Activated CD8-positive, alpha-beta memory T cell treated with anti-CD3 and anti-CD28 coated beads, Interleukin-2, amount 10 ng/mL, durations not matched to agents 7 days and 5 days (primary cell): ENCODE measurements around the gene HOXA5. TPM values are rescaled to one million over a fixed set of nuclear protein-coding genes. Genes with fewer than 3 reads are reported as not detected.

Source experiments
- ATAC-seq: fragments of 150-1000 bp; cut with Tn5 transposase; one replicate; pipeline ENCODE4 v1.10.0; 2021; ENCODE audit warnings: moderate library complexity
- CTCF ChIA-PET: fragments of 350-600 bp; sonication (Branson Sonifier 250); formaldehyde crosslinking; loops from one replicate; lab custom pipeline; 2021; ENCODE audit warnings: antibody characterized with exemption; lab: Charles Lee
- DNase-seq: peaks from one replicate; pipeline ENCODE4 v3.0.0-alpha.2; 2020
- H3K27ac Mint-ChIP-seq: one replicate; pipeline ENCODE4 v1.8.0; 2021; ENCODE audit warnings: mild to moderate bottlenecking, mixed read lengths
- H3K27me3 Mint-ChIP-seq: one replicate; pipeline ENCODE4 v1.8.0; 2021; ENCODE audit warnings: mixed read lengths
- H3K36me3 Mint-ChIP-seq: one replicate; pipeline ENCODE4 v1.8.0; 2021; ENCODE audit warnings: mild to moderate bottlenecking, mixed read lengths
- H3K4me1 Mint-ChIP-seq: one replicate; pipeline ENCODE4 v1.8.0; 2021; ENCODE audit warnings: mixed read lengths
- H3K4me3 Mint-ChIP-seq: one replicate; pipeline ENCODE4 v1.8.0; 2021; ENCODE audit warnings: mild to moderate bottlenecking, moderate library complexity, mixed read lengths
- H3K9me3 Mint-ChIP-seq: one replicate; pipeline ENCODE4 v1.8.0; 2022; ENCODE audit warnings: low read depth, mixed read lengths
- total RNA-seq, 2 experiments: library from RNA; stranded (reverse); gene quantifications; one replicate each; pipeline ENCODE4 v1.2.3, GENCODE V29; 2021

Gene HOXA5
- total RNA-seq, 2 experiments from 2014 or later, result not detected

DNA sequence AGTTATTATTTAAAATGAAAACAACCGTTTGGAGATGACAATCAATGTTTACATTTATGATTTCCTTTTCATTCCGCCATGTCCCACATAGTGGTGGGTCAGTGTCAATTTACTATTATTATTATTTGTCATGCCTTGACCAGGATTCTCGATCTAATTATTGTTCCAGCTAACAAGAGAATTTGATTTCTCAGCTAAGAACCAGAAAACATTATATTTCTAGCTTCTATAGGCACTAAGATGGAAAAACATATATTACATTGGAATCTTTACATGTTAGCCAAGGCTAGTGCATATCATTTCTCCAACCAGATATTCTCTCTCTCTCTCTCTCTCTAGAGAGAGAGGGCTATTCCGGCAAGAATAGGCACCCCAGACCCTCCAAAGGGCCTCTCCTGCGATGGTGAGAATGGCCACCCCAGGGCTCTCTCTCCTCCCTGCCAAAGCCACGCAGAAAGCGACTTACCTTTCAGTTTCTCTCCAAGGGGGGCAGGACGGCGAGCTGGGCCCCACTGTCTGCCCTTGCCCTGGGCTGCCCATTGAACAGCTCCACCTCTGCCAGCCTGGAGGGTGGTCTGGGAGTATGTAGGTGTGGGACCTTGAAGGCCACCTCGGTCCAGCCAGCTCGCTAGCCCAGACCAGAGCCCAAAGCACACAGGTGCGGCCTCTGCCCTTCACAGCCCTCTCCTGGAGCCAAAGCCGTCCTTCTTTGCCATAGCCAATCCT lies 6.5 kb upstream of the HOXA5 start:
- no peak for DNase-seq
- Mint-ChIP-seq H3K27ac (no peak overlapping the region), H3K9me3 (no peaks in the 10 kb centered on the region), H3K36me3 (peaks cover 1% of the 10 kb centered on the region), H3K4me3 (no peak overlapping the region), H3K4me1 (peaks cover 24% of the 10 kb centered on the region), H3K27me3 (peaks cover 90% of the 10 kb centered on the region)
- CTCF ChIA-PET, result interaction anchor here (0.7 to 3.6 kb wide), 15 partner anchors 11 to 773 kb away, joined by 3 to 25 read pairs (median 4); partner anchors contain the start of gene HOXA4
- ATAC-seq, result no peak

GRCh38 chr7:27148756-27149641 lies 5.5 kb upstream of the HOXA5 start:
- Mint-ChIP-seq H3K27ac (no peak overlapping the region), H3K4me3 (no peak overlapping the region), H3K36me3 (peaks cover 1% of the 10 kb centered on the region), H3K4me1 (peaks cover 18% of the 10 kb centered on the region), H3K27me3 (peaks cover 80% of the 10 kb centered on the region), H3K9me3 (no peaks in the 10 kb centered on the region)
- CTCF ChIA-PET, result interaction anchor here (1.4 to 3.6 kb wide), 4 partner anchors 12 to 470 kb away, joined by 3 to 25 read pairs (median 12); partner anchors contain the start of gene HOXA4
- no peak for ATAC-seq
- DNase-seq, result no peak

DNA sequence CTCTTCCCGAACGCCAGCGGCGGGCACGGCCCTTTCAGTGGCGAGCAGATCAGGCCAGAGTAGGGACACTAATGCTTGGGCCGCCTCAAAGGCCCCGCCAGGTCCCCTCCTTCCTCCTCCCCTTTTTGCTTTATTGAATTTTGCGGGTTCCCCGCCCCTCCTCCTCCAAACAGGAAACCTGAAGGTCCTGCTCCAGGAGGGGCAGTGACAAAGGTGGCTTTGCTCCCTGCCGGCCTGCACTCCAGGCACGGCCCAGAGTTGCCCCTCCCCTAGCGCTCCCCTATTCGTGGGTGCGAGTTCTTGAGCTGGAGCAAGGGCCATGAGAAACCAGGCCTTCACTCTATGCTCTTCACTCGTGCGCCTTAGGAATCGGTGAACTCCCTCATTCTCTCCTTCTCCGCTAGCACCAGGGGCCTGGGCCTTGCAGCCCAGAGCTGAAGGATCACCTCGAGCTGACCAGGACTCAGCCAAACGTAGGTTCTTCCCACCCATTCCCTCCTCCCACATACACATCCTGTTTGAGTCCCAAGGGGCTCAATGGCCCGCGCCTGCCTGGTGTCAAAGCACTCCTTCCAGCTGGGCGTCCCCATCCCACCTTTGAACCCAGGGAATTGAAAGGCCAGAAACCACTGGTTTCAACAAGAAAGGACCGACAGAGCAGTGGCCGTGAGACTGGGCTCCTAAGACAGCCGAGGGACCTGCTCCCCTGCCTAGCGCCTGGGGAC lies 4.7 kb upstream of the HOXA5 start:
- ATAC-seq, result no peak
- CTCF ChIA-PET, result interaction anchor here (1.1 to 3.6 kb wide), 3 partner anchors 13 to 466 kb away, joined by 3 to 25 read pairs (median 18); partner anchors contain the start of gene HOXA4
- Mint-ChIP-seq H3K27ac (no peak overlapping the region), H3K4me1 (peaks cover 18% of the 10 kb centered on the region), H3K9me3 (no peaks in the 10 kb centered on the region), H3K27me3 (peaks cover 72% of the 10 kb centered on the region), H3K36me3 (peaks cover 1% of the 10 kb centered on the region), H3K4me3 (no peak overlapping the region)
- no peak for DNase-seq

DNA sequence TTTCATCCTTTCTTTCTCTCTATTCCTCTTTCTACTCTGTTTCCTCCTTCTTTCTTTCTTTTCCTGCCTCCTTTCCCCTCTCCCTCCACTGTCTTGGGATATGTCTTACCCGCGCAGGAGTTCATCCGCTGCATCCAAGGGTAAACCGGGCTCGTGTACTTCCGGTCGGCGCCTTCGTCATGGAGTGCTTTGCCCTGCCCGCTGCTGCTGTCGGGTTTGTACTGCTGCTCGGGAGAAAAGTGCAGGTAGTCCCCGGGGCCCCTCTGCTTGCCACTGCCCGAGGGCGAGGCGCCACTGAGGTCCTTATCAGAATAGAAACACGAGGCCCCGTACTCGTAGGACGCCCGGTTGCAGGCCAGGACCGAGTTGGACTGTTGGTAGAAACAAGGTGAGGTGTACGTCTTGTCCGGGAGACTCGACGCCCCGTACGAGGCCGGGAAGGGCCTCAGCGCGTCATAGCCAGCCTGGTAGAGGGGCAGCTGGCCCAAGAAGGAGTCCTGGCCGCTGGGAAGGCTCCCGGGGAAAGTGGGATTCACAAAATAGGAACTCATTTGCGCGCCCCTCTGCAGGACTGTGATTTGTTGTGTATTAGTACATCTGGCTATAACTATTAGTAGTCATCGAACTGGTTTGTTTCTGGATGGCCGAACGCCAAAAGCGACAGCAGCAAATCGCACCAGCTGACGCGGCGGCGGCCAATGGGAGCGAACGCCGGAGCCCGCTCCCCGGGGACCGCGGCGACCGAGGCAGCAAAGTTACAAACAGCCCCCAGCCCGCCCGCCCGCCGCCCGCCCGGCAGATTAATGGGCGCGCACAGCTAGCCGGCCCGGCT lies 3.9 kb upstream of the HOXA5 start, which contains the start of gene HOXA6:
TSS of gene HOXA6 (minus strand) at position 576 of the 832 bp plus-strand sequence. CDS start at position 551, 25 bp downstream.
- Mint-ChIP-seq H3K27me3 (peaks cover 66% of the 10 kb centered on the region), H3K4me3 (no peak within 1 kb of the TSS), H3K9me3 (no peaks in the 10 kb centered on the region), H3K36me3 (peaks cover 1% of the 10 kb centered on the region), H3K27ac (no peak within 1 kb of the TSS), H3K4me1 (peaks cover 18% of the 10 kb centered on the region)
- CTCF ChIA-PET, result interaction anchor here (1.1 kb wide), 1 partner anchor 465 kb away, joined by 3 read pairs; no protein-coding TSS in a partner anchor
- DNase-seq (no peak), ATAC-seq (no peak)

DNA sequence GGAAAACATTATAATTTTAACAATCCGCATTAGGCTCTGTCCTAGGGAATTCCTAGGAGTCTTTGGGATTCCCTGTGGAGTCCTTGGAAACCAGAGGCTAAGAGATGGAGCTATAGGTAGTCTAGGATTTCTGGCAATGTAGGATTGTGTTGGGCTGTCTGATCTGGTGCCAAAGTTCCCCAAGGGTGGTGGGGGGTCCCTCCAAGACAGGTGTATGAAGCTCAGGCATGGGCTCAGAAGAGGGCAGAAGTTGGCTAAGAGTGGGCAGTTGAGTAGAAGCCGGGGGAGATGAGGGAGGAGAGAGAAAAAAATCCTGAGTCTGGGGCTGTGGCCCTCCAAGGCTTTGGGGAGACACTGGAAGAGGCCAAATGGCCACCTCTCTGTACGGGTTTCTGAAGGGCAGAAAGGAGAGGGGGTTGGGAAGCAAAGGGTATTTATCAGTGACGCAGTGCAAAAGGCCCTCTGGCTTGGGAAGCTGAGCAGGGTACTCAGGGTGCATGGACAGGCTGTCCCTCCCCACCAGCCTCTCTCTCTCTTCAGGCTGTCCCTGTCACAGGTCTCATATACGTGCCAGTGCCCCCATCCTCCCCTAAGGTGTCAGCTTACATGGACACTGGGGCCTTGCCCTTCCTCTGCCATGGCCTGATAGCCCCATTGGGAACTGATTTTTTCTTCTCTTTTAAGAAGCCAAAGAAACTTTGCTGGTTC lies 3.2 kb upstream of the HOXA5 start:
- Mint-ChIP-seq H3K4me3 (no peak overlapping the region), H3K27ac (no peak overlapping the region), H3K36me3 (peaks cover 1% of the 10 kb centered on the region), H3K27me3 (peaks cover 59% of the 10 kb centered on the region), H3K4me1 (peaks cover 13% of the 10 kb centered on the region), H3K9me3 (no peaks in the 10 kb centered on the region)
- CTCF ChIA-PET, result no interaction called here
- DNase-seq (no peak), ATAC-seq (no peak)

- ATAC-seq, result no peak
- Mint-ChIP-seq H3K27ac (no peak overlapping the region), H3K9me3 (no peaks in the 10 kb centered on the region), H3K36me3 (no peaks in the 10 kb centered on the region), H3K4me3 (no peak overlapping the region), H3K27me3 (peaks cover 52% of the 10 kb centered on the region), H3K4me1 (peaks cover 6% of the 10 kb centered on the region)
- no peak for DNase-seq
- CTCF ChIA-PET, result no interaction called here
Measured at GRCh38 chr7:27145914-27146412, 2.5 kb upstream of the HOXA5 start.

DNA sequence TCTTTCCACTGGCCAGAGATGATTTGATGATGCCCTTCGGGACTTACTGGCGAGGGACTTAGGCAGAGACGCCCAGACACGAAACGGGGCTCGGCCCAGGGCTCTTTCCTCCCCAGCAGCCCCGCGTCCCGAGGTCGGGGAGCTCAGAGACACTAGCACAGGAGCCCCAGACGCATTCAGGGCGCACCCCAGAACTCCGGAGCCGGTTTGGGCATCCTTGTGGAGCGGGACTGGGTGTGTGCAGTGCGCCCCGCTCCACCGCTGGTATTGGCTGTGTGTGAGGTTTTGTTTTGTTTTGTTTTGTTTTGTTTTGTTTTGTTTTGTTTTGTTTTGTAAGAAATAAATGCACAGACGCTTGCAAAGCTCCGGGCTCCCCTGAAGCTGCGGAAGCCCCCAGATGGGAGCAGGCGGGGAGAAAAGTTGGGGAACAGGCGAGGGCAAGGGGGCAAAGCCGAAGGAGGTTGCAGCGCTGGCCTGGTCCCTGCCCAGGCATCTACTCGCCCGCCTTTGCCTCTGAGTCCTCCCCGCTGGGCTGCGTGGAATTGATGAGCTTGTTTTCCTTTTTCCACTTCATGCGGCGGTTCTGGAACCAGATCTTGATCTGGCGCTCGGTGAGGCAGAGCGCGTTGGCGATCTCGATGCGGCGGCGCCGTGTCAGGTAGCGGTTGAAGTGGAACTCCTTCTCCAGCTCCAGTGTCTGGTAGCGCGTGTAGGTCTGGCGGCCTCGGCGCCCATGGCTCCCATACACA lies 1.9 kb upstream of the HOXA5 start:
- Mint-ChIP-seq H3K27me3 (peaks cover 47% of the 10 kb centered on the region), H3K9me3 (no peaks in the 10 kb centered on the region), H3K4me1 (peaks cover 3% of the 10 kb centered on the region), H3K36me3 (no peaks in the 10 kb centered on the region), H3K4me3 (no peak overlapping the region), H3K27ac (no peak overlapping the region)
- DNase-seq (no peak), ATAC-seq (no peak)
- CTCF ChIA-PET, result interaction anchor here (1.0 kb wide), 1 partner anchor 16 kb away, joined by 3 read pairs; no protein-coding TSS in a partner anchor

GRCh38 chr7:27144781-27145164 lies 1.3 kb upstream of the HOXA5 start:
- Mint-ChIP-seq H3K4me1 (peaks cover 3% of the 10 kb centered on the region), H3K27ac (no peak overlapping the region), H3K27me3 (peaks cover 43% of the 10 kb centered on the region), H3K36me3 (no peaks in the 10 kb centered on the region), H3K4me3 (no peak overlapping the region), H3K9me3 (no peaks in the 10 kb centered on the region)
- no peak for ATAC-seq
- CTCF ChIA-PET, result interaction anchor here (1.0 kb wide), 1 partner anchor 16 kb away, joined by 3 read pairs; no protein-coding TSS in a partner anchor
- no peak for DNase-seq

DNA sequence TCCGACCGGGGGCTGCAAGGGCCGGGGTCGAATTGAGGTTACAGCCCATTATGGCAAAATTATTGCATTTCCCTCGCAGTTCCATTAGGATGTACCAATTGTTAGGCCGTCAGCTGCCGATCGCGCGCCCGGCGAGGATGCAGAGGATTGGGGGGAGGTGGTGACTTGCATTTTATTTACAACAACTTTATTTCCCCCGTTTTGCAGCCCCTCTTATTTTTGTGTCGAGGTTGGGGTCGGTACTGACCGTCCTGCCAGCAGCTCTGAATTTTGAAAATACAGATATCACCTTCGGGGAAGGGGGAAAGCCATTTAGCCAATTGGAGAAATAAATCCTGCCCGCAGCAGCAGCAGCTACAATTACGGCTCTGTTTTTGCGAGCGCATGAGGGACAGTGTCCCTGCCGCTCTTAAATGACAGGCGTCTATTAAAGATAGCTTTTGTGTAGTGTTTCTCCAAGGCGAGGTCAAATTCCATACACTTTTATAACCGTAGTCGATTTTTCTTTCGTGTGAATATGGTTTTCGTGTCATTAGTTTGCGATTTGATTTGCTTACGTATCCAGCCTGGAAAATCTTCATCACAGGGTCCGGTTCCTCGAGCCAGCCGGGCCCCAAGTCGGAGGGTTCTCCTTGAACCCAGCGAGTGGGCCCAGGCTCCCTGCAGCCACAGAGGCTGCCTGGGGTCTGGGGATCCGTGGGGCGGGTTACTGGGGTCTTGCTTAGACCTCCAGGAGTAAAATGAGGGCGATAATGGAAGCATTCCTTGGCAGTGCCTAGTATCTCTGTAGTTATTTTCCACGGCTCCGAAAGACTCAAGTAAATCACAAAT lies 684 bp upstream of the HOXA5 start:
- Mint-ChIP-seq H3K4me3 (no peak overlapping the region), H3K27ac (no peak overlapping the region), H3K27me3 (peaks cover 37% of the 10 kb centered on the region), H3K9me3 (no peaks in the 10 kb centered on the region), H3K4me1 (peaks cover 3% of the 10 kb centered on the region), H3K36me3 (no peaks in the 10 kb centered on the region)
- no peak for ATAC-seq
- CTCF ChIA-PET, result interaction anchor here (1.0 to 1.3 kb wide), 2 partner anchors 17 to 48 kb away, joined by 3 read pairs; no protein-coding TSS in a partner anchor
- DNase-seq, result no peak

- Mint-ChIP-seq H3K4me1 (no peaks in the 10 kb centered on the region), H3K36me3 (no peaks in the 10 kb centered on the region), H3K4me3 (no peak overlapping the region), H3K27me3 (peaks cover 36% of the 10 kb centered on the region), H3K27ac (no peak overlapping the region), H3K9me3 (no peaks in the 10 kb centered on the region)
- CTCF ChIA-PET, result no interaction called here
- ATAC-seq (no peak), DNase-seq (no peak)
Measured at GRCh38 chr7:27142580-27143022, 880 bp downstream of the HOXA5 start.
